ENCODE data around the gene LPCAT1.
"Not testable (repeated sequence)": the region's sequence is repeated elsewhere in the genome, so short reads cannot be mapped to it uniquely, and the experiment has no call there.

LPCAT1 gene

GRCh38 chr5:1542781-1543180 lies 19.0 kb upstream of the LPCAT1 start:
- no peak overlapping the region for H3K4me3 ChIP-seq (ENCODE audit: low read length)
- DNase-seq (ENCODE audit: low read depth), result peak; percentile 97
- no peak for TF ChIP-seq CTCF (IDR thresholded peaks at IDR 0.05; ENCODE audit: insufficient read depth, low read depth, low read length, missing control alignments)

GRCh38 chr5:1541702-1542400 lies 18.1 kb upstream of the LPCAT1 start:
- no peak for TF ChIP-seq CTCF (IDR thresholded peaks at IDR 0.05; ENCODE audit: insufficient read depth, low read depth, low read length, missing control alignments)
- DNase-seq (ENCODE audit: low read depth), result no peak

GRCh38 chr5:1540831-1541701 lies 17.3 kb upstream of the LPCAT1 start:
- no peak for DNase-seq (ENCODE audit: low read depth)
- H3K4me3 ChIP-seq (ENCODE audit: low read length), result no peak overlapping the region
- TF ChIP-seq CTCF (IDR thresholded peaks at IDR 0.05; ENCODE audit: insufficient read depth, low read depth, low read length, missing control alignments), result no peak

More at GRCh38 chr5:1541702-1542400, 18.1 kb upstream of the LPCAT1 start:
- H3K4me3 ChIP-seq (ENCODE audit: low read length), result no peak overlapping the region

- no peak for TF ChIP-seq CTCF (IDR thresholded peaks at IDR 0.05; ENCODE audit: insufficient read depth, low read depth, low read length, missing control alignments)
- DNase-seq (ENCODE audit: low read depth), result no peak
- H3K4me3 ChIP-seq (ENCODE audit: low read length), result no peak overlapping the region
These were observed 16.4 kb upstream of the LPCAT1 start for GRCh38 chr5:1540166-1540565.

GRCh38 chr5:1539393-1540161 lies 15.8 kb upstream of the LPCAT1 start:
- not testable (repeated sequence) for DNase-seq (ENCODE audit: low read depth); H3K4me3 ChIP-seq (ENCODE audit: low read length)

- no peak for DNase-seq (ENCODE audit: low read depth)
- no peak for TF ChIP-seq CTCF (IDR thresholded peaks at IDR 0.05; ENCODE audit: insufficient read depth, low read depth, low read length, missing control alignments)
- no peak overlapping the region for H3K4me3 ChIP-seq (ENCODE audit: low read length)
These were observed 15.1 kb upstream of the LPCAT1 start for GRCh38 chr5:1538741-1539392.

All from epithelial cell of esophagus (primary cell).